Transverse colon (tissue), 4 donors: ENCODE measurements around the gene MIR17HG. TPM values are rescaled to one million over a fixed set of nuclear protein-coding genes. Genes with fewer than 3 reads are reported as not detected.

ENCODE experiments used
- DNase-seq: peaks from one replicate; pipeline ENCODE4 v3.0.0-alpha.2; 2019
- H3K27ac ChIP-seq, 4 donors: fragments of 200-600 bp; sonication (generic); 2 replicates each; pipeline ENCODE4 v1.5.1; 2016 to 2018; ENCODE audit warnings: inconsistent platforms in 4 of 4
- H3K27me3 ChIP-seq: fragments of 200-600 bp; sonication (generic); 2 replicates; pipeline ENCODE4 v1.5.1; 2017; ENCODE audit warnings: inconsistent platforms
- H3K36me3 ChIP-seq, 4 donors: fragments of 200-600 bp; sonication (generic); 2 replicates each; pipeline ENCODE4 v1.5.1; 2017 to 2019; ENCODE audit warnings: inconsistent platforms in 4 of 4
- H3K4me1 ChIP-seq, 4 donors: fragments of 200-600 bp; sonication (generic); 2 replicates each; pipeline ENCODE4 v1.5.1; 2017 to 2020; ENCODE audit warnings: inconsistent platforms in 4 of 4
- H3K4me3 ChIP-seq, 4 donors: fragments of 200-600 bp; sonication (generic); 1 replicate in 1 of 4; 2 replicates in 3 of 4; pipeline versions ENCODE4 v1.5.1 to v1.6.1; 2017 to 2019; ENCODE audit warnings: inconsistent platforms in 4 of 4
- H3K9me3 ChIP-seq, 2 donors: fragments of 200-600 bp; sonication (generic); 2 replicates each; pipeline ENCODE4 v1.5.1; 2017 to 2019; ENCODE audit warnings: inconsistent platforms in 2 of 2
- EP300 ChIP-seq: sonication (generic); formaldehyde crosslinking; IDR thresholded peaks from one replicate; pipeline ENCODE4 v1.6.1; 2017; ENCODE audit warnings: antibody characterized with exemption, low read depth
- POLR2A ChIP-seq: fragments of 450-650 bp; IDR thresholded peaks from one replicate; pipeline ENCODE4 v1.6.1; 2016; ENCODE audit warnings: antibody characterized with exemption, mild to moderate bottlenecking, moderate library complexity
- POLR2AphosphoS5 ChIP-seq, 3 donors: sonication (generic); formaldehyde crosslinking; IDR thresholded peaks; one replicate each; pipeline ENCODE4 v1.6.1; 2016; ENCODE audit warnings: antibody characterized with exemption in 3 of 3
- whole genome bisulfite sequencing, 2 donors: methylation state at CpG; one replicate each; pipeline ENCODE4 v1.1.5; 2018; ENCODE audit warnings: low coverage in 1 of 2; 5-methylcytosine and 5-hydroxymethylcytosine counted together
- in situ Hi-C, 4 donors: fragments of 200-750 bp; cut with MboI; loops; one replicate each; pipeline versions ENCODE4 v1.15.0 to v1.15.1; 2017; ENCODE audit warnings: low sequenced_read_pairs in 3 of 4, low pct_ligation_motif_present in 1 of 4, low pct_unique_long_range_greater_than_20kb in 1 of 4
- intact Hi-C: fragments of 100-400 bp; cut with DNase I; formaldehyde crosslinking; loops from one replicate; pipeline ENCODE4 v1.15.1; 2023; ENCODE audit warnings: low total_unique reads
- total RNA-seq, 4 donors: library from RNA; depleted of rRNA; stranded (reverse); fragments of >200 nt; gene quantifications; one replicate each; pipeline ENCODE4 v1.1.0, GENCODE V29; 2016
- TF ChIP-seq, protein P1 (sequence below), 5 experiments: fragments of 200-600 bp in 3 of 5; fragments of 450-650 bp in 2 of 5; sonication (generic) in 3 of 5; IDR thresholded peaks; 1 replicate in 2 of 5; 2 replicates in 3 of 5; pipeline ENCODE4 v1.5.1; 2016 to 2017; ENCODE audit warnings: antibody characterized with exemption in 5 of 5, inconsistent platforms in 3 of 5, mild to moderate bottlenecking in 2 of 5, moderate library complexity in 1 of 5

The MIR17HG gene
- total RNA-seq, 4 donors from 2014 or later: 1.1 to 8.1 (median 2.2) TPM

DNA sequence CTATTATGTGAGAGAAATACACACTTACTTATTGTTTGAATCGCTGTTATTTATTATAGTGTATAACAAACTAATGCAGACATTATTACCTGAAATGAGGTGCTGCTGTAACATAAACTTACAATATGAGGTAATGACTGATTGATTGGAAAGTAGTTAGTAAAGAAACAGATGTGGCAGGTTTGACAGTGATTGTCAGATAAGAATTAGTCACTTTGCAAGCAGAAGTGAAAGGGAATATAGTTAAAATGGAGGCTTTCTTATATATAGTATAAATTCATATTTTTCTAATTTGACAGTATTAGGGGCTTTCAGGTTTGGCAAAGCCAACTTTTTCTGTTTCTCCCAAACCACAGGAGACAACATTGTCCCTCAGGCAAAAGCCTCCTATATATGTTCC, 20.6 kb downstream of the MIR17HG start:
- H3K4me3 ChIP-seq: no peak overlapping the region
- H3K9me3 ChIP-seq: no peaks in the 10 kb centered on the region
- H3K36me3 ChIP-seq: no peaks in the 10 kb centered on the region
- intact Hi-C loops (no loop called here), in situ Hi-C loops (no loop called here)
- no peaks in the 10 kb centered on the region for H3K4me1 ChIP-seq
- no peak for DNase-seq
- TF ChIP-seq, protein P1, sequence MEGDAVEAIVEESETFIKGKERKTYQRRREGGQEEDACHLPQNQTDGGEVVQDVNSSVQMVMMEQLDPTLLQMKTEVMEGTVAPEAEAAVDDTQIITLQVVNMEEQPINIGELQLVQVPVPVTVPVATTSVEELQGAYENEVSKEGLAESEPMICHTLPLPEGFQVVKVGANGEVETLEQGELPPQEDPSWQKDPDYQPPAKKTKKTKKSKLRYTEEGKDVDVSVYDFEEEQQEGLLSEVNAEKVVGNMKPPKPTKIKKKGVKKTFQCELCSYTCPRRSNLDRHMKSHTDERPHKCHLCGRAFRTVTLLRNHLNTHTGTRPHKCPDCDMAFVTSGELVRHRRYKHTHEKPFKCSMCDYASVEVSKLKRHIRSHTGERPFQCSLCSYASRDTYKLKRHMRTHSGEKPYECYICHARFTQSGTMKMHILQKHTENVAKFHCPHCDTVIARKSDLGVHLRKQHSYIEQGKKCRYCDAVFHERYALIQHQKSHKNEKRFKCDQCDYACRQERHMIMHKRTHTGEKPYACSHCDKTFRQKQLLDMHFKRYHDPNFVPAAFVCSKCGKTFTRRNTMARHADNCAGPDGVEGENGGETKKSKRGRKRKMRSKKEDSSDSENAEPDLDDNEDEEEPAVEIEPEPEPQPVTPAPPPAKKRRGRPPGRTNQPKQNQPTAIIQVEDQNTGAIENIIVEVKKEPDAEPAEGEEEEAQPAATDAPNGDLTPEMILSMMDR (IDR thresholded peaks at IDR 0.05): no peak
- TF ChIP-seq POLR2AphosphoS5 (IDR thresholded peaks at IDR 0.05) (no peak), POLR2A (no peak), EP300 (no peak)
- no peak overlapping the region for H3K27ac ChIP-seq
- no peaks in the 10 kb centered on the region for H3K27me3 ChIP-seq
- 100% methylated on average over 1 of the region's 1 CpG for WGBS, 2 donors

DNA sequence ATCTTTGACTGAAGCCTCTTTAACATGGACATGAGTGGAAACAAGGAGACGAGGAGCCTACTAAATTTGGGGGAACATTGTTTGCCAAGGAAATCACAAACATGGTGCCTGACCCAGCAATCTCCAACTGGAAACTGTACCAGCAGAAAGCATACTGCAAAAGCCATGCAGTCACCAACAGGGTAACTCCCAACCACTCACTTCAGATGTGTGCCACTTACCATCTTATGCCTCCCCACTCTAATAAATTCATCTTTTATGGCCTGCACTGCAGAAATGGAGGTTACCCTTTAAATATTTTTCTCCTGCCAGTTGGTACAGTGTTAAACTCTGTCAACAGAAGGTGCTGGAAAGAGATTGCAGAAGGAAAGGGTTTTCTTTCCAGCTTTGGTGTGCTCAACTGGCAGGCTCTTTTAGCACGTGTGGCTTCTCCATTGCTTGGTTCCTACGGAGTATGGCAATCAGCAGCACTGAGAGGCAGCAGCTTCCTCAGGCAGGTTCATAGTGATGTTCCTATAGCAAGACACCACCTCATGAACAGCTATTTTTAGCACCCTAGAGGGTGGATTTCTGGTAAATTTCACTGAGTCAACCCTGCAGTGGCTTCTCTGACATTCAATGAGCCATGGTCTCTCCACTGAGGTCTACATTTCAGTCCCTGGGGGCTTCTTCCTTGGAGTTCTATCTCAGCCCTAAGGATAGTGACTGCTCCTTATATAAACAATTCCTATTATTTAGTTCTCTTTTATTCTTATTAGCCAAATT, 21.4 kb downstream of the MIR17HG start:
- Histone ChIP-seq H3K27me3 (no peaks in the 10 kb centered on the region), H3K4me1 (no peaks in the 10 kb centered on the region), H3K27ac (no peak overlapping the region), H3K9me3 (no peaks in the 10 kb centered on the region), H3K36me3 (no peaks in the 10 kb centered on the region), H3K4me3 (no peak overlapping the region)
- in situ Hi-C loops (no loop called here), intact Hi-C loops (no loop called here)
- TF ChIP-seq, protein P1 (IDR thresholded peaks at IDR 0.05): no peak
- TF ChIP-seq POLR2A: no peak
- TF ChIP-seq EP300: no peak
- no peak for TF ChIP-seq POLR2AphosphoS5 (IDR thresholded peaks at IDR 0.05)
- 82 to 100% methylated on average over 1 to 3 of the region's 3 CpGs for WGBS, 2 donors
- DNase-seq: no peak

- in situ Hi-C loops: no loop called here
- intact Hi-C loops: no loop called here
- no peak for DNase-seq
- no peaks in the 10 kb centered on the region for H3K36me3 ChIP-seq
- H3K4me3 ChIP-seq: no peak overlapping the region
- H3K27ac ChIP-seq: no peak overlapping the region
- WGBS, 2 donors: 36 to 40% methylated on average over 3 of the region's 3 CpGs
- H3K27me3 ChIP-seq: no peaks in the 10 kb centered on the region
- H3K4me1 ChIP-seq: no peaks in the 10 kb centered on the region
- TF ChIP-seq, protein P1 (IDR thresholded peaks at IDR 0.05): no peak
- no peak for TF ChIP-seq EP300
- no peak for TF ChIP-seq POLR2A
- TF ChIP-seq POLR2AphosphoS5 (IDR thresholded peaks at IDR 0.05): no peak
- H3K9me3 ChIP-seq: no peaks in the 10 kb centered on the region
Measured at GRCh38 chr13:91369441-91369831, 21.9 kb downstream of the MIR17HG start.

GRCh38 chr13:91370501-91370900, 23.0 kb downstream of the MIR17HG start:
- DNase-seq: no peak
- WGBS, 2 donors: 81 to 94% methylated on average over 2 of the region's 2 CpGs
- no peaks in the 10 kb centered on the region for H3K36me3 ChIP-seq
- intact Hi-C loops: no loop called here
- no peak for TF ChIP-seq POLR2A
- H3K4me3 ChIP-seq: no peak overlapping the region
- no peaks in the 10 kb centered on the region for H3K4me1 ChIP-seq
- in situ Hi-C loops: loop anchor here in 1 of 4 donors (10.0 kb wide), 1 partner anchor 354 kb away; no protein-coding TSS in a partner anchor
- H3K27ac ChIP-seq: no peak overlapping the region
- no peaks in the 10 kb centered on the region for H3K27me3 ChIP-seq
- H3K9me3 ChIP-seq: no peaks in the 10 kb centered on the region
